OCI-M1 (cell line): Measurements from ENCODE around the gene KLRF1.
"Not testable (repeated sequence)": the region's sequence is repeated elsewhere in the genome, so short reads cannot be mapped to it uniquely, and the experiment has no call there.

ENCODE experiments used
- DNase-seq: peaks from one replicate; lab custom pipeline; 2025; lab: John Stamatoyannopoulos, UW

Gene KLRF1

DNA sequence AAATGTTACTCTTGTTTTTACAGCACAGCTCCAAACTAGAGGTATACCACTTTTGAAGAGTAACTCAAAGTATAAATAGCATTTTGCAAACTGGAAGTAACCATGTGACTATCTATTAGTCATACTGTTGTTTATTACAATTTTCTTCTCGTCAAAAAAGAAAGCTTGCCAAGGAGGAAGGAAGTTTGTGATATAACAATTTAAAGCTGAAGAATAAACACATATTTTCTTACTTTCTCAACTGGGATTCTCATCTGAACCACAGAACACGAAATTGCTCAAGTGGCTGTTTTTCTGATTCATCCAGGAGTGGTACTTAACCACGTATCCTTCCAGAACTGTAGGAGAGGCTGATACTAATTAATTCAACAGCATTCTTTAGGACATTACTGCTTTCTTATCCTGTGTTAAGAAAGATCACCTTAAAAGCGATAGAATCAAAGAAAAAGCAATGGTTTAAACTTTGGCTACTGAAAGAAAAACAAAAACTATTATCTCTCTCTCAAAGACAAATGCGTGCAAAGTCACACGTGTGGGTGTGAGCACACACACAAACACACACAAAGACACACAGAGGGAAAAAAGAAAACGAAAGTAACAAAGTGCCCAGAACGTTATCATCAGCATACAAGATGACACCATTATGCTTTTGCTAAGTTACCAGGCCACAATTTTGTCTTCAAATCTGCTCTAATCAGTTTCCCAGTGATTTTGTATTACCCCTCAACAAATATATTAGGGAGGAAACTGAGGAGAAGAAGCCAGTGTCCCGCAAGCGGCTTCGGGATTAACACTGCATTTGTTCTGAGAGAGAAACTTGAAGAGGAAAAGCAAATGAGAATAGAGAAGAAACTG, 42.3 kb downstream of the KLRF1 start, which contains the start of gene CLEC2B:
CLEC2B (minus strand) TSS at position 48 of the 855 bp plus-strand sequence.
- peak; percentile 92 for DNase-seq

- peak; percentile 34 for DNase-seq
Observed at GRCh38 chr12:9870286-9870866, 43.1 kb downstream of the KLRF1 start.

GRCh38 chr12:9872162-9872561, 44.9 kb downstream of the KLRF1 start:
- no peak for DNase-seq

DNA sequence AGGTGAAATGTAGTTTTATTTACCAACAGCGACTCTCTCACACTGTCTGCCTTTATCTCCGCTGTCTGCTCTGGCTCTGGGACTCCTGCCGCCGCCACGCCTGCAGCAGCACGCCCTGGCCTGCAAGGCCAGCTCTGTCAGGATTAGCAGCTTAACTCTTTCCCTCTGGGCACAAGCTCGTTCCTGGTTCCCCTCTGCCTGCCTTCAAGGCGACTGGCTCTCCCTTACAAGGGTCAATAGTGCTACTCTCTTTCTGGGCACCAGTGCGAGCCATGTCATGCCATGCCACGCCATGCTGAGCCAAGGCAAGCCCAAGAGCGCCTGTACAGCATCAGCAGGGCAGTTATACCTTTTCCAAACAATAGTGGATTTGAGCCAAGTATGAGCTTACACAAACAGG, 45.5 kb downstream of the KLRF1 start:
- no peak for DNase-seq

GRCh38 chr12:9876120-9876519, 48.8 kb downstream of the KLRF1 start:
- DNase-seq: not testable (repeated sequence)

GRCh38 chr12:9880532-9881078, 53.3 kb downstream of the KLRF1 start:
- DNase-seq: no peak

- DNase-seq: no peak
Observed at GRCh38 chr12:9881246-9881645, 54.0 kb downstream of the KLRF1 start, which contains the start of gene KLRF2. Gene KLRF2 (plus strand): TSS chr12:9881489. CDS start chr12:9881596, 107 bp downstream.

GRCh38 chr12:9881988-9882387, 54.7 kb downstream of the KLRF1 start:
- no peak for DNase-seq

DNA sequence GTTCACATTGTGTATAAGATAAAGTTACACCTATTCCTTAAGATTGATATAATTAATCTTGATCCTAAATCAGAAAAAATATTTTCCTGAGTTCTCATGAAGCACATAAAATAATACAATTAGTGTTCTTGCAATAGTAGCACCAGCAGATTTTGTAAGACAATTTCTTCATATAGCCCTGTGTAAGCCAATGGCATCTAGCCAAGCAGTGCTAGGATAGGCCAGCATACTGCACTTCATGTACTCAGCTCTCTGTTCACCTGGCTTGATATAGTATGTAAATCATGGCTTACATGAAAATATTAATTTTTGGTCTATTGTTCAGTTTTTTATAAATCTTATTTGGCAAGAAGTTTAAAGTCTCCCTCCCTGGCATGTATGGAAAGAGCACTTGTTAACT, 55.9 kb downstream of the KLRF1 start:
- no peak for DNase-seq

DNA sequence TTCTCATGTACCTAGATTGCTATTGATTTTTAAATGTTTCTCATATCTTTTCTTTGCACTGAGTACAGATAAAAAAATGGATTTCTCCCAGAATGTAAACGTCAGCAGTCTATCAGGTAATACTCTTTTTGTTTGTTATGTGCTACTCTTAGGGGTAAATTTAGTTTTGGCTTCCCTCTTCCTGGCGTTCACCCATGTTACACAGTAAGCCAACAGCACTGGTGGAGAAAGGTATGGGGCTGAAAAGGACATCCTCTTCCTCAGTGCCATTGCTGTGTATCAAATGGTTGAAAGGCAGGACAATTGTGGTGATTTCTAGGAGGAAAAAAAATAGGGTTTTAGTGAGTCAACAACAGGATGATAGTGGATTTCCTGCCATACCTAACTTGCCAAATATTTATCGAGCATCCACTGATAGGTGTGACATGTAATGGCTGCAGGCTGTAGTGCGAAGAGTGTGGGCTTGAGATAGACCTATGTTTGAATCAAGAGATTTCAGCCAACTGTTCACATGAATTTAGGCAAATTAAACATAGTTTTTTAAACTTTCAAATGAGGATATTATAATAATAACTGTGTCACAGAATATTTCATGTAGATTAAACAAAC, 61.5 kb downstream of the KLRF1 start:
- DNase-seq: no peak
